GM12872 (cell line): ENCODE results near the gene DGKG.
A peak's percentile ranks its signal among the peaks of the same experiment; 100 is the strongest.

Experiments
- TF ChIP-seq, protein P1 (sequence below): IDR thresholded peaks from 3 replicates; pipeline ENCODE4 v1.5.1; 2011; ENCODE audit warnings: low read depth, mild to moderate bottlenecking, low read length, moderate library complexity; ENCODE audit not compliant: insufficient read depth

DGKG gene

GRCh38 chr3:186214670-186215069 lies 147.4 kb downstream of the DGKG start:
- TF ChIP-seq, protein P1, sequence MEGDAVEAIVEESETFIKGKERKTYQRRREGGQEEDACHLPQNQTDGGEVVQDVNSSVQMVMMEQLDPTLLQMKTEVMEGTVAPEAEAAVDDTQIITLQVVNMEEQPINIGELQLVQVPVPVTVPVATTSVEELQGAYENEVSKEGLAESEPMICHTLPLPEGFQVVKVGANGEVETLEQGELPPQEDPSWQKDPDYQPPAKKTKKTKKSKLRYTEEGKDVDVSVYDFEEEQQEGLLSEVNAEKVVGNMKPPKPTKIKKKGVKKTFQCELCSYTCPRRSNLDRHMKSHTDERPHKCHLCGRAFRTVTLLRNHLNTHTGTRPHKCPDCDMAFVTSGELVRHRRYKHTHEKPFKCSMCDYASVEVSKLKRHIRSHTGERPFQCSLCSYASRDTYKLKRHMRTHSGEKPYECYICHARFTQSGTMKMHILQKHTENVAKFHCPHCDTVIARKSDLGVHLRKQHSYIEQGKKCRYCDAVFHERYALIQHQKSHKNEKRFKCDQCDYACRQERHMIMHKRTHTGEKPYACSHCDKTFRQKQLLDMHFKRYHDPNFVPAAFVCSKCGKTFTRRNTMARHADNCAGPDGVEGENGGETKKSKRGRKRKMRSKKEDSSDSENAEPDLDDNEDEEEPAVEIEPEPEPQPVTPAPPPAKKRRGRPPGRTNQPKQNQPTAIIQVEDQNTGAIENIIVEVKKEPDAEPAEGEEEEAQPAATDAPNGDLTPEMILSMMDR, result no peak

DNA sequence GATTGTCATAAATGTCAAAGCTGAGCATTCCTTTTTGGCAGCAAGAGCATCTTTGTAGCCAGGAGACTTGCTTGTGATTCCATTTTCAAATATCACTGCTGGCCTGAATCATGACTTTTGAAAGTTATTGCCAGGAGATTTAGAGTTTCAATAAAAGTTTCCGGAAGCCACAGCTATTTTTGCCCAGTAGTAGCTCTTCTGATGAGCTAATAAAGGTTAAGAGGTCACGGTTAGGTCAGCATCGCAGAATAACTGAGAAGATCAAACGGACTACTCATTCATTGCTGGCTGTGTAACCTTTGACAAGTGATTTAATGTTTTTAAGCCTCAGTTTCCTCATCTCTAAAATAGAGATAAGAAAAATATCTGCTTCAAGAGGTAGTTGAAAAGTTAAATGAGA lies 148.1 kb downstream of the DGKG start:
- TF ChIP-seq, protein P1, result no peak

DNA sequence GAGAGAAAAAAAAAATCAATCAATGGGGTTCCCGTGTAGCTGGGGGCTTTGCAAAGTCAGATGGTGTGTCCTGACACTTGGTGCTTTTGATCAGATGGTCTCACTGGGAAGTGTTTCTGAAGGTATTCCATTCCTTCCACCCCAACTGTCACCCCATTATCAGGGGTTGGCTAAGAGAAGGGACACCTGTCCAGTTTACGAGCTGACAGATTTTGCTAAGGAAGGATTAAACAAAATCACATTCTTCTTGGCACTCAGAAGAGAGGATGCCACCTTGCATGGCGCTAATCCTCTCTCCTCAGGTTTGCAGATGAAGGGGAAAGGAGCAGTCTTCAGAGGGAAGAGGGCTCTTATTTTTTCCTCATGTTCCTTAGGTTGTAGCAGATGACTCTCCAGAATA lies 149.4 kb downstream of the DGKG start:
- TF ChIP-seq, protein P1, result no peak

DNA sequence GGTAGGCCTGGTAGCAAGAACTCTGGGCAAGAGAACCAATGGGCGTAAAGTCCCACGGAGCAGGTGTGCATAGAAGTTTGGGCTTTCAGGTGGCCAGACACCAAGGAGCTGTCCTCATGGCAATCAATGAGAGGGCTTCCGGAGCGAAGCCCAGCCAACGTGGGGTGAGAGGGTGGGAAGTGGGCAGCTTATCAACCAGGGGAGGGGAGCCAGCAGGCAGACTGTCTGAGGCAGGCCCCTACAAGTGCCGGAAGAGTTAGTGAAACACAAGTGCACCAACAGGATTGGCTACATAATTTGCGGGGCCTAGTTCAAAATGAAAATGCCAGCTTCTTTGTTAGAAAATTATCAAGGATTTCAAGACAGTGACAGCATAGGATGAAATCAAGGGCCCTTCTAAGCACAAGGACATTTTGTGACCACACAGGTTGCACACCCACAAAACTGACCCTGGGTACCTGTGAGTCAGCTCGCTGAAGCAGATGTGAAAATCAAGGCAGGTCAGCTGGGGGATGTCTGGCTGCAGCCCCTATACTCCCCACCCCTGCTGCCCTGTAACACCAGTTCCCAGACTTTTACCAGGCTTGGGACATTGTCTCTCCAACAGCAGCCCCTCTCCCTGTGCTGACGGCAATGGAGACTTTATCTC lies 151.1 kb downstream of the DGKG start:
- TF ChIP-seq, protein P1, result no peak

DNA sequence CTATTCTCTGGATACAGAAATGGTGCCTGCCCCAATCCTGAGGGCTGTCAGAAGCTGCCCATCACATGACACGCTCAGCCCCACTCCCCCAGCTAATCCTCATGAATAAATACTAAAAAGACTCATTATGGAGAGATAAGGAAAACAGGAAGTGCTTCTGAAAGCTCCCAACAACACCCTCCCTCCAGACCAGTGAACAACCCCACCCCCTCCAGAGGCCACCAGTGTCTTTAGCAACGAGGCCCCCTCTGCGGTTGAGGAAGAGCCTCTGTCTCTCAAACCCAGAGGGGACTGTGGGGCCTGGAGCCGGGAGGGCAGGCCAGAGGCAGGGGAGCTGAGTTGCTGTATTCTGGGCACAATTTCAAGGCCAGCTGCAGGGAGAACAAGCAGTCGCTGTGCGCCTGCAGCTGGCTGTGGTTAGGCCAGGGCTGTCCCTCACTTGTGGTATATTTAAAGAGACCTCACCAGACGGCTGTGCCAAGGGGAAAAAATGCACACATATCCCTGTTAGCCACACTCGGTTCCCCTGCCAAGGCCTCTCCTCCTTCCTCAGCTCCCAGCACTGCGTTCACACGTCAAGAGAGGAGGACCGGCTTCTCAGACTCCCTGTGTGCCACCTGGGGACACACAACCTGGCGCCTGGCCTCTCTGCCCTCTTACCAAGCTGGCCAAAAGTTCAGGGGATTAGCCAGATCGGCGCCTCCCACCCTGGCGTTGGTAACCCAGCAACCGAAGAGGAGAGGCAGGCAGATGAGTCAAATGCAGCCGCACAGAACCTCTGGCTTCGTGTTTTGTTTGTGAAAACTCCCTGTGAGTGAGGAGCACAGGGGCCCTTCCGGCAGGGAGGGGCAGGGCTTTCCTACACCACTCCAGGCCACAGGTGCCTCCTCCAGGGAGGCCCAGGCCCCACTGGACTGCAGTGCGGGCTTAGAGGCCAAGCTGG lies 152.0 kb downstream of the DGKG start:
- TF ChIP-seq, protein P1, result no peak

DNA sequence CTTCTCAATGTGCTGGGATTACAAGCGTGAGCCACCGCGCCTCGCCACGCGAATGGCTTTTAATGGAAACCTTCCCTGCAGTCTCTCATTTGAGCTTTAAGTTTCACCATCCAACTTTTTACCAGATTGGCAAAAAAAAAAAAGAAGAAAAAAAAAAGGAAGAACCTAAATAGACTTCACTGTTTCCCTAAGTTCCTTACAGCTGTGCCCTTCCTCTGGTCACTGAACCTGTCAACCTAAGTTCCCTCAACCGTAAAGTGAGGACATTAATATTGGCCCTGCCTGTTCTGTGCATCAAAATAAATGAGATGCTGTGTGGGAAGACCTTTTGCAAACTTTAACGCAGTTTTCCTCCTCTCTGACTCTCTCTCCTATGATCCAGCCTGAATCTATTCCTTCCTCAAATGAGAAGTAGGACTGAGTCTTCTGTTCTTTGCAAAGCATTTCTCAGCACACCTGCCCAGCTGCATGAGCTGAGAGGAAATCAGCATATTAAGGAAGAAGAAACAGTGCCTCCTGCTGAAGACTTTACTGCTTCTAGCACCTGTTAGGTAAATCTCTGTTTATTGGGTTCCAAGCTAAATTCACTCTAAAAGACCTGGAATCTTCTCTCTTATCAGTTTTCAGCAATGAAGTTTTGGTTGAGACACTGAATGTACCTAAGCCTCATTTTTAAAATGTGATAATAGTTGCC lies 153.6 kb downstream of the DGKG start:
- TF ChIP-seq, protein P1, result 0 out of 3 replicates have a peak, but pooled peaks have one; percentile 22

GRCh38 chr3:186207515-186207914 lies 154.5 kb downstream of the DGKG start:
- TF ChIP-seq, protein P1, result no peak
